HCT116 (cell line): ENCODE measurements around the gene ABCC1. TPM values are rescaled to one million over a fixed set of nuclear protein-coding genes. Genes with fewer than 3 reads are reported as not detected.

Experiments
- ATAC-seq: fragments of 200-7000 bp; cut with Tn5 transposase; 2 replicates; pipeline ENCODE4 v1.9.1; 2020; ENCODE audit warnings: mild to moderate bottlenecking, moderate library complexity
- BruUV-seq: library from RNA; stranded (reverse); fragments of 400-500 nt; replicated peaks from 2 replicates; lab custom pipeline; 2021; lab: Mats Ljungman, UMichigan
- CTCF ChIA-PET: fragments of 300-600 bp; sonication (Branson Sonifier 250); formaldehyde crosslinking; loops from one replicate; lab custom pipeline; 2021; ENCODE audit warnings: antibody characterized with exemption; lab: Charles Lee
- POLR2A ChIA-PET: fragments of 300-600, 350-600 bp; sonication (Branson Sonifier 250); formaldehyde crosslinking; loops from one replicate; lab custom pipeline; 2021; ENCODE audit warnings: antibody characterized with exemption; lab: Charles Lee
- RAD21 ChIA-PET, 2 experiments: fragments of 300-600 bp; sonication (Branson Sonifier 250); formaldehyde crosslinking; loops; one replicate each; lab custom pipeline; 2023; ENCODE audit warnings: low total read pairs in 2 of 2; ENCODE audit not compliant: uncharacterized antibody in 2 of 2, unreplicated experiment in 2 of 2, low non-redundant PET in 1 of 2; lab: Charles Lee
- DNase-seq: peaks from one replicate; pipeline ENCODE4 v3.0.0-alpha.2; 2010; ENCODE audit warnings: low read depth, low spot score
- H2AFZ ChIP-seq: fragments of 200-600 bp; shearing (Covaris generic), sonication (generic); 2 replicates; pipeline ENCODE4 v1.6.1; 2017; ENCODE audit warnings: low read depth, mixed run types, mixed read lengths, antibody characterized with exemption, low read length; ENCODE audit not compliant: poor library complexity, severe bottlenecking
- H3K27ac ChIP-seq: 2 replicates; pipeline ENCODE4 v1.5.1; 2012; ENCODE audit warnings: low read depth, low read length
- H3K27me3 ChIP-seq: fragments of 200-600 bp; sonication (generic); 2 replicates; pipeline ENCODE4 v1.6.1; 2016; ENCODE audit warnings: mixed run types, low read length, mixed read lengths; ENCODE audit not compliant: insufficient read depth
- H3K36me3 ChIP-seq, 2 experiments: fragments of 200-500 bp in 1 of 2; fragments of 200-600 bp in 1 of 2; sonication (Bioruptor generic) in 1 of 2; sonication (generic) in 1 of 2; 2 replicates each; pipeline versions ENCODE4 v1.5.1 to v1.6.1; 2014 to 2016; ENCODE audit warnings: low read length in 2 of 2, inconsistent platforms in 1 of 2, mixed read lengths in 1 of 2, mixed run types in 1 of 2; ENCODE audit not compliant: insufficient read depth in 2 of 2, control insufficient read depth in 1 of 2
- H3K4me1 ChIP-seq, 2 experiments: fragments of 200-600 bp in 1 of 2; sonication (generic) in 1 of 2; 2 replicates each; pipeline versions ENCODE4 v1.5.1 to v1.6.1; 2012 to 2017; ENCODE audit warnings: low read length in 2 of 2, inconsistent platforms in 1 of 2, mild to moderate bottlenecking in 1 of 2, mixed read lengths in 1 of 2, mixed run types in 1 of 2, moderate library complexity in 1 of 2; ENCODE audit not compliant: insufficient read depth in 2 of 2, control insufficient read depth in 1 of 2
- H3K4me2 ChIP-seq: fragments of 200-600 bp; sonication (generic); 2 replicates; pipeline ENCODE4 v1.6.1; 2017; ENCODE audit warnings: mixed run types, low read length, mixed read lengths
- H3K4me3 ChIP-seq, 2 experiments: fragments of 200-600 bp in 1 of 2; sonication (generic) in 1 of 2; replicated peaks in 1 of 2; 2 replicates each; pipeline ENCODE4 v1.5.1; 2011 to 2016; ENCODE audit warnings: low read length in 2 of 2, control low read depth in 1 of 2, low read depth in 1 of 2, mild to moderate bottlenecking in 1 of 2, mixed read lengths in 1 of 2, mixed run types in 1 of 2
- H3K79me2 ChIP-seq: fragments of 200-600 bp; sonication (generic); 2 replicates; pipeline ENCODE4 v1.6.1; 2017; ENCODE audit warnings: mild to moderate bottlenecking, mixed run types, low read length, moderate library complexity, mixed read lengths; ENCODE audit not compliant: insufficient read depth
- H3K9ac ChIP-seq: fragments of 200-600 bp; sonication (generic); 2 replicates; pipeline ENCODE4 v1.6.1; 2016; ENCODE audit warnings: low read length, mixed read lengths
- H3K9me2 ChIP-seq: fragments of 200-600 bp; sonication (generic), shearing (Covaris generic); 2 replicates; pipeline ENCODE4 v1.6.1; 2017; ENCODE audit warnings: mixed run types, mild to moderate bottlenecking, moderate library complexity; ENCODE audit not compliant: insufficient read depth
- H3K9me3 ChIP-seq, 2 experiments: fragments of 200-500 bp in 1 of 2; fragments of 200-600 bp in 1 of 2; sonication (Bioruptor generic) in 1 of 2; sonication (generic) in 1 of 2; 2 replicates each; pipeline ENCODE4 v1.6.1; 2014 to 2017; ENCODE audit warnings: low read length in 2 of 2, mixed read lengths in 2 of 2, inconsistent platforms in 1 of 2, low read depth in 1 of 2, mild to moderate bottlenecking in 1 of 2, mixed run types in 1 of 2, moderate library complexity in 1 of 2; ENCODE audit not compliant: control insufficient read depth in 1 of 2, insufficient read depth in 1 of 2
- H4K20me1 ChIP-seq: fragments of 200-600 bp; sonication (generic), shearing (Covaris generic); 2 replicates; pipeline ENCODE4 v1.6.1; 2017; ENCODE audit warnings: mixed run types, mild to moderate bottlenecking, moderate library complexity; ENCODE audit not compliant: insufficient read depth
- CBX3 ChIP-seq: IDR thresholded peaks from 2 replicates; pipeline ENCODE4 v1.6.1; 2012; ENCODE audit warnings: low read depth
- CEBPB ChIP-seq: IDR thresholded peaks from 2 replicates; pipeline ENCODE4 v1.6.1; 2012; ENCODE audit warnings: low read depth
- EGR1 ChIP-seq: IDR thresholded peaks from 2 replicates; pipeline ENCODE4 v1.6.1; 2012; ENCODE audit warnings: low read depth
- ELF1 ChIP-seq: IDR thresholded peaks from 2 replicates; pipeline ENCODE4 v1.6.1; 2012; ENCODE audit warnings: low read depth, borderline replicate concordance
- EZH2phosphoT487 ChIP-seq: fragments of 200-600 bp; IDR thresholded peaks from 2 replicates; pipeline ENCODE4 v1.6.1; 2018; ENCODE audit warnings: antibody characterized with exemption, borderline replicate concordance
- FOSL1 ChIP-seq: IDR thresholded peaks from 2 replicates; pipeline ENCODE4 v1.6.1; 2012; ENCODE audit warnings: low read depth
- JUND ChIP-seq: IDR thresholded peaks from 2 replicates; pipeline ENCODE4 v1.6.1; 2012
- POLR2A ChIP-seq: IDR thresholded peaks from 2 replicates; pipeline ENCODE4 v1.7.0; 2011; ENCODE audit warnings: borderline replicate concordance; ENCODE audit not compliant: insufficient read depth, insufficient read length; ENCODE audit errors: extremely low read depth
- POLR2AphosphoS5 ChIP-seq: IDR thresholded peaks from 2 replicates; pipeline ENCODE4 v1.6.1; 2011; ENCODE audit warnings: mild to moderate bottlenecking, low read depth, low read length, moderate library complexity
- RAD21 ChIP-seq: IDR thresholded peaks from 2 replicates; pipeline ENCODE4 v1.6.1; 2012; ENCODE audit warnings: low read depth, mild to moderate bottlenecking
- REST ChIP-seq: IDR thresholded peaks from 2 replicates; pipeline ENCODE4 v1.6.1; 2012; ENCODE audit warnings: low read depth
- SIN3A ChIP-seq: IDR thresholded peaks from 2 replicates; pipeline ENCODE4 v1.6.1; 2012; ENCODE audit warnings: low read depth
- SP1 ChIP-seq: IDR thresholded peaks from 2 replicates; pipeline ENCODE4 v1.6.1; 2012; ENCODE audit warnings: low read depth
- SRF ChIP-seq: IDR thresholded peaks from 2 replicates; pipeline ENCODE4 v1.6.1; 2012; ENCODE audit warnings: low read depth
- ZFX ChIP-seq: fragments of 450-650 bp; IDR thresholded peaks from 2 replicates; pipeline ENCODE4 v1.6.1; 2017
- ZNF274 ChIP-seq: fragments of 200-500 bp; sonication (Bioruptor generic); IDR thresholded peaks from 2 replicates; pipeline ENCODE4 v1.6.1; 2014; ENCODE audit warnings: mild to moderate bottlenecking, low read depth, low read length, inconsistent platforms
- intact Hi-C: fragments of 100-400 bp; cut with micrococcal nuclease; formaldehyde crosslinking; loops from 2 replicates; pipeline ENCODE4 v1.10.0; 2022
- total RNA-seq: library from RNA; stranded (reverse); gene quantifications from one replicate; pipeline ENCODE4 v1.2.1, GENCODE V29; 2021; ENCODE audit not compliant: unreplicated experiment
- TF ChIP-seq, protein P1 (sequence below): IDR thresholded peaks from 2 replicates; pipeline ENCODE4 v1.6.1; 2011; ENCODE audit warnings: mild to moderate bottlenecking, low read length, moderate library complexity; ENCODE audit not compliant: insufficient replicate concordance; ENCODE audit errors: extremely low read depth
- TF ChIP-seq, protein P2 (sequence below), 3 experiments: fragments of 200-600 bp in 1 of 3; sonication (generic) in 1 of 3; IDR thresholded peaks in 2 of 3; conservative IDR thresholded peaks in 1 of 3; 2 replicates each; pipeline ENCODE4 v1.5.1; 2012 to 2017; ENCODE audit warnings: low read depth in 2 of 3, low read length in 2 of 3, antibody characterized with exemption in 1 of 3, borderline replicate concordance in 1 of 3, control low read depth in 1 of 3, mild to moderate bottlenecking in 1 of 3, mixed read lengths in 1 of 3, mixed run types in 1 of 3, moderate library complexity in 1 of 3; ENCODE audit not compliant: insufficient read depth in 1 of 3
- TF ChIP-seq, protein P3 (sequence below): IDR thresholded peaks from 2 replicates; pipeline ENCODE4 v1.6.1; 2012

Gene ABCC1
- total RNA-seq, 1 experiment from 2014 or later, result 61.9 TPM

DNA sequence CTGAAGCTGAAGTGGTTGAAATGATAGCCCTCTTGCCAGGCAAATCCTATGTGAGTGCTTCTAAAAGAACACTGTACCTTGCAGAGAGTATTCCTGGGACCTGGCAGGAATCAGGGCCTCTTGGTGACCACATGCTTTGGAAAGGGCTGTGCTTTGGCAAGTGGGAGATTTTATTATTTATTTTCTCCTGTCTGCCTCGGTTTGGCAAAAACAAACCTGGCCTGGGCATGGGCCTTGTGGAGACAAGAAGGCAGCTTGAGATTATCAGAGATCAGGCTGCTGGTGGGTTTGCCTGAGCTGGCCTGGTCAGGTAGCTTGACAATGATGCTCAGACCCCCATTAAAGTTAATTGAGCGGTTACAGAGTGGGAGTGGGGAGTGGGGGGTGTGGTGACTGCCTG, 24.6 kb downstream of the ABCC1 start:
- Histone ChIP-seq H3K4me2 (no peak overlapping the region), H3K36me3 (peaks cover 0 to 42% of the 10 kb centered on the region in 2 experiments; a peak in 1 of 4 replicates), H2AFZ (no peak overlapping the region), H3K9ac (no peak overlapping the region), H3K9me2 (no peaks in the 10 kb centered on the region), H3K4me3 (no peak overlapping the region), H3K27me3 (no peaks in the 10 kb centered on the region), H4K20me1 (peaks cover 3% of the 10 kb centered on the region; the same call in 1 of the 2 replicates), H3K9me3 (peaks cover 8 to 25% of the 10 kb centered on the region in 2 experiments; a peak in 2 of 4 replicates), H3K27ac (no peak overlapping the region), H3K79me2 (peaks cover 100% of the 10 kb centered on the region), H3K4me1 (peaks cover 2 to 14% of the 10 kb centered on the region in 2 experiments; a peak in 2 of 4 replicates)
- no TSS peak for BruUV-seq
- DNase-seq, result no peak
- ATAC-seq, result no peak
- ChIA-PET CTCF (no interaction called here), POLR2A (no interaction called here), RAD21 (no interaction called here)
- TF ChIP-seq SIN3A (no peak), CEBPB (no peak), ELF1 (no peak), REST (no peak), SP1 (no peak), ZFX (no peak), SRF (no peak), POLR2A (no peak), FOSL1 (no peak), EZH2phosphoT487 (no peak), JUND (no peak), RAD21 (no peak), CBX3 (no peak), EGR1 (no peak), POLR2AphosphoS5 (no peak), ZNF274 (no peak)
- TF ChIP-seq, protein P1, sequence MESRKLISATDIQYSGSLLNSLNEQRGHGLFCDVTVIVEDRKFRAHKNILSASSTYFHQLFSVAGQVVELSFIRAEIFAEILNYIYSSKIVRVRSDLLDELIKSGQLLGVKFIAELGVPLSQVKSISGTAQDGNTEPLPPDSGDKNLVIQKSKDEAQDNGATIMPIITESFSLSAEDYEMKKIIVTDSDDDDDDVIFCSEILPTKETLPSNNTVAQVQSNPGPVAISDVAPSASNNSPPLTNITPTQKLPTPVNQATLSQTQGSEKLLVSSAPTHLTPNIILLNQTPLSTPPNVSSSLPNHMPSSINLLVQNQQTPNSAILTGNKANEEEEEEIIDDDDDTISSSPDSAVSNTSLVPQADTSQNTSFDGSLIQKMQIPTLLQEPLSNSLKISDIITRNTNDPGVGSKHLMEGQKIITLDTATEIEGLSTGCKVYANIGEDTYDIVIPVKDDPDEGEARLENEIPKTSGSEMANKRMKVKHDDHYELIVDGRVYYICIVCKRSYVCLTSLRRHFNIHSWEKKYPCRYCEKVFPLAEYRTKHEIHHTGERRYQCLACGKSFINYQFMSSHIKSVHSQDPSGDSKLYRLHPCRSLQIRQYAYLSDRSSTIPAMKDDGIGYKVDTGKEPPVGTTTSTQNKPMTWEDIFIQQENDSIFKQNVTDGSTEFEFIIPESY, result no peak
- TF ChIP-seq, protein P2, sequence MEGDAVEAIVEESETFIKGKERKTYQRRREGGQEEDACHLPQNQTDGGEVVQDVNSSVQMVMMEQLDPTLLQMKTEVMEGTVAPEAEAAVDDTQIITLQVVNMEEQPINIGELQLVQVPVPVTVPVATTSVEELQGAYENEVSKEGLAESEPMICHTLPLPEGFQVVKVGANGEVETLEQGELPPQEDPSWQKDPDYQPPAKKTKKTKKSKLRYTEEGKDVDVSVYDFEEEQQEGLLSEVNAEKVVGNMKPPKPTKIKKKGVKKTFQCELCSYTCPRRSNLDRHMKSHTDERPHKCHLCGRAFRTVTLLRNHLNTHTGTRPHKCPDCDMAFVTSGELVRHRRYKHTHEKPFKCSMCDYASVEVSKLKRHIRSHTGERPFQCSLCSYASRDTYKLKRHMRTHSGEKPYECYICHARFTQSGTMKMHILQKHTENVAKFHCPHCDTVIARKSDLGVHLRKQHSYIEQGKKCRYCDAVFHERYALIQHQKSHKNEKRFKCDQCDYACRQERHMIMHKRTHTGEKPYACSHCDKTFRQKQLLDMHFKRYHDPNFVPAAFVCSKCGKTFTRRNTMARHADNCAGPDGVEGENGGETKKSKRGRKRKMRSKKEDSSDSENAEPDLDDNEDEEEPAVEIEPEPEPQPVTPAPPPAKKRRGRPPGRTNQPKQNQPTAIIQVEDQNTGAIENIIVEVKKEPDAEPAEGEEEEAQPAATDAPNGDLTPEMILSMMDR (IDR thresholded peaks at IDR 0.05 in 2 of 3, conservative IDR thresholded peaks at IDR 0.05 in 1 of 3; ENCODE audit: borderline replicate concordance in 1 of 3, insufficient read depth in 1 of 3, low read depth in 2 of 3, low read length in 2 of 3), result no peak
- TF ChIP-seq, protein P3, sequence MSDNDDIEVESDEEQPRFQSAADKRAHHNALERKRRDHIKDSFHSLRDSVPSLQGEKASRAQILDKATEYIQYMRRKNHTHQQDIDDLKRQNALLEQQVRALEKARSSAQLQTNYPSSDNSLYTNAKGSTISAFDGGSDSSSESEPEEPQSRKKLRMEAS, result no peak
- intact Hi-C loops, result no loop called here
